Left lobe of liver (tissue), 2 donors: ENCODE measurements around the gene ENTPD7. TPM values are rescaled to one million over a fixed set of nuclear protein-coding genes. Genes with fewer than 3 reads are reported as not detected.
"Not testable (repeated sequence)": the region's sequence is repeated elsewhere in the genome, so short reads cannot be mapped to it uniquely, and the experiment has no call there.

Experiments used
- ATAC-seq: fragments of 200-7000 bp; cut with Tn5 transposase; one replicate; pipeline ENCODE4 v1.9.1; 2020; ENCODE audit warnings: mild to moderate bottlenecking, moderate library complexity
- DNase-seq: peaks from one replicate; pipeline ENCODE4 v3.0.0-alpha.2; 2020; ENCODE audit warnings: low spot score
- total RNA-seq: library from RNA; stranded (reverse); gene quantifications from one replicate; pipeline ENCODE4 v1.2.1, GENCODE V29; 2021
- donor health status: DM: no; HTN: no; CAD: no; lungs with moderate emphysema.
- donor health status: DM: no; HTN: yes; CAD: no.

ENTPD7 gene
- total RNA-seq, 1 donor from 2014 or later: 9.8 TPM

GRCh38 chr10:99682032-99682431 lies 22.7 kb downstream of the ENTPD7 start:
- no peak for DNase-seq
- ATAC-seq: no peak

GRCh38 chr10:99682752-99683151 lies 23.4 kb downstream of the ENTPD7 start:
- DNase-seq (peak; percentile 66), ATAC-seq (peak; percentile 91)

- no peak for DNase-seq
- ATAC-seq: peak; percentile 20
Measured at GRCh38 chr10:99685597-99685967, 26.3 kb downstream of the ENTPD7 start.

GRCh38 chr10:99689461-99689860 lies 30.2 kb downstream of the ENTPD7 start:
- DNase-seq (no peak), ATAC-seq (no peak)

GRCh38 chr10:99693933-99694583 lies 34.7 kb downstream of the ENTPD7 start:
- ATAC-seq (no peak), DNase-seq (no peak)

- ATAC-seq: peak; percentile 80
- peak; percentile 81 for DNase-seq
Measured at GRCh38 chr10:99695761-99696160, 36.5 kb downstream of the ENTPD7 start.

- DNase-seq (peak; percentile 68), ATAC-seq (peak; percentile 84)
Measured at GRCh38 chr10:99698504-99699080, 39.3 kb downstream of the ENTPD7 start.

- no peak for DNase-seq
- no peak for ATAC-seq
Measured at GRCh38 chr10:99700649-99701048, 41.3 kb downstream of the ENTPD7 start.

- no peak for DNase-seq
- no peak for ATAC-seq
Measured at GRCh38 chr10:99708428-99709012, 49.2 kb downstream of the ENTPD7 start.

- ATAC-seq (no peak), DNase-seq (no peak)
Measured at GRCh38 chr10:99709480-99710229, 50.3 kb downstream of the ENTPD7 start.

GRCh38 chr10:99711129-99711719 lies 51.9 kb downstream of the ENTPD7 start:
- ATAC-seq (peak; percentile 94), DNase-seq (no peak)

GRCh38 chr10:99714446-99714845 lies 55.1 kb downstream of the ENTPD7 start:
- DNase-seq: no peak
- no peak for ATAC-seq

- DNase-seq: no peak
Measured at GRCh38 chr10:99720387-99720786, 61.1 kb downstream of the ENTPD7 start.

GRCh38 chr10:99730026-99730425 lies 70.7 kb downstream of the ENTPD7 start:
- no peak for ATAC-seq
- no peak for DNase-seq

More at GRCh38 chr10:99720387-99720786, 61.1 kb downstream of the ENTPD7 start:
- ATAC-seq: no peak

GRCh38 chr10:99731306-99732032 lies 72.2 kb downstream of the ENTPD7 start:
- DNase-seq: no peak
- no peak for ATAC-seq

GRCh38 chr10:99732033-99732842 lies 72.9 kb downstream of the ENTPD7 start, which contains the start of the genes COX15 and CUTC:
TSS of gene COX15 (minus strand) at chr10:99732127. CDS start at chr10:99732049, 78 bp downstream.
TSS of gene CUTC (plus strand) at chr10:99732234. CDS start at chr10:99732349, 115 bp downstream.
- DNase-seq (peak; percentile 98), ATAC-seq (peak; percentile 93)

- no peak for DNase-seq
- no peak for ATAC-seq
Measured at GRCh38 chr10:99733366-99733765, 74.1 kb downstream of the ENTPD7 start.

GRCh38 chr10:99734111-99734510 lies 74.8 kb downstream of the ENTPD7 start:
- not testable (repeated sequence) for ATAC-seq, DNase-seq

- no peak for ATAC-seq
- DNase-seq: no peak
Measured at GRCh38 chr10:99740260-99740659, 81.0 kb downstream of the ENTPD7 start.
